NCI-H748 (cell line): ENCODE data around the gene OTUB2.

Experiments used
- DNase-seq: peaks from one replicate; lab custom pipeline; 2025; ENCODE audit not compliant: unreplicated experiment; lab: John Stamatoyannopoulos, UW

The OTUB2 gene

DNA sequence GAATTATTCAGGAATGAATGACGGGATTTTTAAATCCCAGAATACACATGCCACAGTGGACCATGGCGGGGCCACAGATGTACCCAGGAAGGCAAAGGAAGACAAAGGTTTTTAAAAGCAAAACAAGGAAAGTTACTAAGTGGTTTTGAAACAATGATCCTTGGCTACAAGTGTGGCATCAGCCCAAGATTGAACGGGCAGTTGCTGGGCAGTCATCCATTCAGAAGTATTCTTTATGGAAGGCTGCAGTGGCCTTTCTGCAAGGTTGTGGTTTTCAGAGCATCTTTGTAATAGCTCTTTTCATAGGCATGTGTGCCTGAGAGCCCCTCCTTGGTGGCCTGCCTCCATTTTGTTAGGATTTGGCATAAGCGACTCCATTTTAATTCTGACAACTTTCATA is 71.0 kb downstream of the OTUB2 start:
- no peak for DNase-seq
